Activated B cell treated with CpG ODN at 0.5 μM for 24 hours (primary cell): Measurements from ENCODE around the gene PLA2G15. TPM values are rescaled to one million over a fixed set of nuclear protein-coding genes. Genes with fewer than 3 reads are reported as not detected.

Experiments used
- ATAC-seq: fragments of 200-7000 bp; cut with Tn5 transposase; one replicate; pipeline ENCODE4 v1.10.0; 2021; ENCODE audit warnings: low read depth, mild to moderate bottlenecking, moderate library complexity
- CTCF ChIA-PET: fragments of 350-600 bp; sonication (Branson Sonifier 250); formaldehyde crosslinking; loops from one replicate; lab custom pipeline; 2021; ENCODE audit warnings: antibody characterized with exemption; lab: Charles Lee
- POLR2A ChIA-PET: fragments of 350-600 bp; sonication (Branson Sonifier 250); formaldehyde crosslinking; loops from one replicate; lab custom pipeline; 2021; ENCODE audit warnings: antibody characterized with exemption; lab: Charles Lee
- DNase-seq: peaks from one replicate; pipeline ENCODE4 v3.0.0; 2022
- H3K27ac Mint-ChIP-seq: one replicate; pipeline ENCODE4 v1.8.0; 2020; ENCODE audit warnings: mixed read lengths
- H3K27me3 Mint-ChIP-seq: one replicate; pipeline ENCODE4 v1.8.0; 2021; ENCODE audit warnings: mixed read lengths
- H3K36me3 Mint-ChIP-seq: one replicate; pipeline ENCODE4 v1.8.0; 2021; ENCODE audit warnings: low read depth, mixed read lengths
- H3K4me1 Mint-ChIP-seq: one replicate; pipeline ENCODE4 v1.8.0; 2021; ENCODE audit warnings: mixed read lengths
- H3K4me3 Mint-ChIP-seq: one replicate; pipeline ENCODE4 v1.8.0; 2020; ENCODE audit warnings: mild to moderate bottlenecking, mixed read lengths
- H3K9me3 Mint-ChIP-seq: one replicate; pipeline ENCODE4 v1.8.0; 2020; ENCODE audit warnings: mixed read lengths
- CTCF ChIP-seq: fragments of 200-600 bp; IDR thresholded peaks from one replicate; pipeline ENCODE4 v1.8.0; 2022; ENCODE audit warnings: antibody characterized with exemption, mild to moderate bottlenecking
- intact Hi-C: fragments of 100-400 bp; cut with micrococcal nuclease; formaldehyde crosslinking; loops from one replicate; pipeline ENCODE4 v1.15.1; 2024
- total RNA-seq: library from RNA; stranded (reverse); gene quantifications from 2 replicates; pipeline ENCODE4 v1.2.3, GENCODE V29; 2022

Gene PLA2G15
- total RNA-seq, 1 donor from 2014 or later = 8.6 TPM

DNA sequence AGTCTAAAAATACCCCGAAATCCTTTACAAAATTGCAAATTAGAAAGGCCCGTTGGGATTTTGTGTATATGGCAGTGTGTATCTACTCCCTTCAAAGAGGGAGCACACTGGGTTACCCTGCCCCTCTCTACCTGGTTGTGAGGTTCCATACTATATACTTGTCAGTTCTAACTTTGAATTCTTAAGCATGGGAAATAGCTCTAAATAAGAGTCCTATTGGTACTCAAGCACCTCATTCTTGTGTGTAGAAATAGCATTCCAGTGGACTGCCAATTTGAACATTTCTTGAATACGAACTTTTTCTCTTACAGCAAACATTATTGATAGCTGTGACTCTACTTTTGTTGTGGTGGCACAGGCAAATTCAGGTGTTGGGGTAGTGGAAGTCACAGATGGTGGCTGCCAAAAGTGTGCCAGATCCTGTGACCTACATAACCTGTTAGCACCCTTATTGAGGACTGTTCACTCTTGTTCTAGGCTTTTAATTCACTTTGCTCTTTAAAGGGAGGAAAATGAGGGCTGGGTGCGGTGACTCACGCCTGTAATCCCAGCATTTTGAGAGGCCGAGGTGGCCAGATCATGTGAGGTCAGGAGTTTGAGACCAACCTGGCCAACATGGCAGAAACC lies 25.3 kb upstream of the PLA2G15 start:
- ChIA-PET CTCF (no interaction called here), POLR2A (no interaction called here)
- H3K4me1 Mint-ChIP-seq = peaks cover 3% of the 10 kb centered on the region
- DNase-seq (no peak), ATAC-seq (no peak)
- H3K27ac Mint-ChIP-seq = no peak overlapping the region
- H3K27me3 Mint-ChIP-seq = no peaks in the 10 kb centered on the region
- H3K9me3 Mint-ChIP-seq = no peaks in the 10 kb centered on the region
- no peak overlapping the region for H3K4me3 Mint-ChIP-seq
- intact Hi-C loops = no loop called here
- peaks cover 35% of the 10 kb centered on the region for H3K36me3 Mint-ChIP-seq
- no peak for TF ChIP-seq CTCF

DNA sequence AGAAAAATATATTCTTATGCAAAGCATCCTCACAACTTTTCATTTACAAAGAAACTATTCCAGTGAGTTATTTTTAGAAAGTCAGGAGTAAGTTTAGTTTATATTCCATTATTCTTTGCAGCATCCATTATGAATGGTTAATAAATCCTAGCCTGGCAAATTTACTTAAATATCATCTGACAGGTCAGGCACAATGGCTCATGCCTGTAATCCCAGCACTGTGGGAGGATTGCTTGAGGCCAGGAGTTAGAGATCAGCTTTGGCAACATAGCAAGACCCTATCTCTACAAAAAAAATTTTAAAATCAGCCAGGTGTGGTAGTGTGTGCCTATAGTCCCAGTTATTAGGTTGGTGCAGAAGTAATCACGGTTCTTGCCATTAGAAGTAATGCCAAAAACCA lies 22.1 kb upstream of the PLA2G15 start:
- DNase-seq (no peak), ATAC-seq (no peak)
- intact Hi-C loops = no loop called here
- peaks cover 35% of the 10 kb centered on the region for H3K36me3 Mint-ChIP-seq
- H3K27ac Mint-ChIP-seq = no peak overlapping the region
- H3K27me3 Mint-ChIP-seq = no peaks in the 10 kb centered on the region
- H3K4me3 Mint-ChIP-seq = no peak overlapping the region
- CTCF ChIA-PET = interaction anchor here (0.8 kb wide), 1 partner anchor 407 kb away, joined by 4 read pairs; no protein-coding TSS in a partner anchor
- no peaks in the 10 kb centered on the region for H3K9me3 Mint-ChIP-seq
- POLR2A ChIA-PET = no interaction called here
- no peak for TF ChIP-seq CTCF
- H3K4me1 Mint-ChIP-seq = peaks cover 24% of the 10 kb centered on the region

DNA sequence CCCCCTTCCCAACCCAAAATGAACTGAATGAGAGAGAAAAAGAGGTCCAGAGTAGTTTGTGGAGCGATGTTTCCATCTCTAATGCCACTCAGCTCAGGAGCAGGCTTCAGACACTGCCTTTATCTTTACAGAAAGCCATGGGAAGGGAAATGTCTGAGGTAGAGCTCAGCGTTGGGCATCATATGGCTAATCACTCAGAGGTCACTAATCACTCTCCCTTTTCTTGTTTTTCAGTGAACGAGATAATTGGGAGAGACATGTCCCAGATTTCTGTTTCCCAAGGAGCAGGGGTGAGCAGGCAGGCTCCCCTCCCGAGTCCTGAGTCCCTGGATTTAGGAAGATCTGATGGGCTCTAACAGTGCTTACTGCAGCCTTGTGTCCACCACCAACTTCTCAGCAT lies 19.1 kb upstream of the PLA2G15 start:
- Mint-ChIP-seq H3K9me3 (no peaks in the 10 kb centered on the region), H3K4me1 (peaks cover 31% of the 10 kb centered on the region), H3K4me3 (no peak overlapping the region), H3K27ac (no peak overlapping the region), H3K36me3 (peaks cover 39% of the 10 kb centered on the region), H3K27me3 (no peaks in the 10 kb centered on the region)
- TF ChIP-seq CTCF = no peak
- ATAC-seq (no peak), DNase-seq (no peak)
- intact Hi-C loops = no loop called here
- CTCF ChIA-PET = interaction anchor here (3.1 kb wide), 1 partner anchor 410 kb away, joined by 22 read pairs; no protein-coding TSS in a partner anchor
- POLR2A ChIA-PET = interaction anchor here (0.6 to 1.6 kb wide), 5 partner anchors 12 to 272 kb away, joined by 3 to 9 read pairs (median 5); no protein-coding TSS in a partner anchor

GRCh38 chr16:68227183-68227793 lies 17.9 kb upstream of the PLA2G15 start:
- no peak for TF ChIP-seq CTCF
- no peaks in the 10 kb centered on the region for H3K9me3 Mint-ChIP-seq
- CTCF ChIA-PET = interaction anchor here (0.8 to 5.1 kb wide), 9 partner anchors 10 to 411 kb away, joined by 3 to 42 read pairs (median 4); no protein-coding TSS in a partner anchor
- POLR2A ChIA-PET = interaction anchor here (0.5 to 1.6 kb wide), 11 partner anchors 11 to 901 kb away, joined by 3 to 8 read pairs (median 4); partner anchors contain the start of gene NFATC3
- H3K36me3 Mint-ChIP-seq = peaks cover 34% of the 10 kb centered on the region
- peaks cover 31% of the 10 kb centered on the region for H3K4me1 Mint-ChIP-seq
- DNase-seq (no peak), ATAC-seq (peak; percentile 52)
- H3K4me3 Mint-ChIP-seq = no peak overlapping the region
- intact Hi-C loops = no loop called here
- no peaks in the 10 kb centered on the region for H3K27me3 Mint-ChIP-seq
- peak overlapping the region; percentile 76 for H3K27ac Mint-ChIP-seq
